ENCODE results near the gene CALM1. TPM values are rescaled to one million over a fixed set of nuclear protein-coding genes. Genes with fewer than 3 reads are reported as not detected.

The CALM1 gene
- total RNA-seq, 1 experiment from 2014 or later = 998 TPM

DNA sequence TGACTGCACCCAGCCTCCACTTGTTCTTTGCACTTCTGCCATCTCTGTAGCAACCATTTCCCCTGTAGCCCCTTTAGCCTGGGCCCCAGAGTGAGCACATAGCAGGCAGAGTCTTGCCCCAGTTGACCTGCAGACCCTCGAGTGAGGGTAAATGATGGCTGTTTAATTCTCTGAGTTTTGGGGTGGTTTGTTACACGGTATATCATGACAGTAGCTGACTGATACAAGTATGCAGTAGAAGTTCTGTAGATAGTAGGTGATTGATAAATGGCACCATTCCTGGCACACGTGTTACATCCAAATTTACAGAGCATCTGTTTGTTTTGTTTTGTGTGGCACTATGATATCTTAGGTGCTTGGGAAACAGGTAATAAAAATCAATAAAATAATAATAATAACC, 32.4 kb downstream of the CALM1 start:
- no TSS peak for BruUV-seq (replicated peaks)
- ChIA-PET POLR2A (ENCODE audit: low non-redundant PET) (no interaction called here), CTCF (no interaction called here)
- no peak overlapping the region for H3K27ac ChIP-seq (ENCODE audit: low read depth, low read length, poor library complexity, severe bottlenecking)
- no peaks in the 10 kb centered on the region for H3K36me3 ChIP-seq (ENCODE audit: insufficient read depth, low read length, poor library complexity, severe bottlenecking)
- no peak for DNase-seq (ENCODE audit: low spot score)
- TF ChIP-seq, protein P1, sequence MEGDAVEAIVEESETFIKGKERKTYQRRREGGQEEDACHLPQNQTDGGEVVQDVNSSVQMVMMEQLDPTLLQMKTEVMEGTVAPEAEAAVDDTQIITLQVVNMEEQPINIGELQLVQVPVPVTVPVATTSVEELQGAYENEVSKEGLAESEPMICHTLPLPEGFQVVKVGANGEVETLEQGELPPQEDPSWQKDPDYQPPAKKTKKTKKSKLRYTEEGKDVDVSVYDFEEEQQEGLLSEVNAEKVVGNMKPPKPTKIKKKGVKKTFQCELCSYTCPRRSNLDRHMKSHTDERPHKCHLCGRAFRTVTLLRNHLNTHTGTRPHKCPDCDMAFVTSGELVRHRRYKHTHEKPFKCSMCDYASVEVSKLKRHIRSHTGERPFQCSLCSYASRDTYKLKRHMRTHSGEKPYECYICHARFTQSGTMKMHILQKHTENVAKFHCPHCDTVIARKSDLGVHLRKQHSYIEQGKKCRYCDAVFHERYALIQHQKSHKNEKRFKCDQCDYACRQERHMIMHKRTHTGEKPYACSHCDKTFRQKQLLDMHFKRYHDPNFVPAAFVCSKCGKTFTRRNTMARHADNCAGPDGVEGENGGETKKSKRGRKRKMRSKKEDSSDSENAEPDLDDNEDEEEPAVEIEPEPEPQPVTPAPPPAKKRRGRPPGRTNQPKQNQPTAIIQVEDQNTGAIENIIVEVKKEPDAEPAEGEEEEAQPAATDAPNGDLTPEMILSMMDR (conservative IDR thresholded peaks at IDR 0.05; ENCODE audit: low read depth, low read length) = no peak
- TF ChIP-seq EZH2 (IDR thresholded peaks at IDR 0.05; ENCODE audit: borderline replicate concordance, low read depth, low read length, poor library complexity, severe bottlenecking) = no peak
- no peaks in the 10 kb centered on the region for H3K27me3 ChIP-seq (replicated peaks; ENCODE audit: insufficient read depth, low read depth, low read length, poor library complexity)
- intact Hi-C loops (cut with micrococcal nuclease; ENCODE audit: unreplicated experiment) = no loop called here
- no peak overlapping the region for H3K4me3 ChIP-seq (ENCODE audit: low read depth, low read length, poor library complexity, severe bottlenecking)
- no peaks in the 10 kb centered on the region for H3K4me1 ChIP-seq (ENCODE audit: insufficient read depth, low read length, poor library complexity, severe bottlenecking)
- no peaks in the 10 kb centered on the region for H3K9me3 ChIP-seq (ENCODE audit: low read depth, low read length, poor library complexity, severe bottlenecking)

GRCh38 chr14:90429754-90430153, 32.9 kb downstream of the CALM1 start:
- DNase-seq (ENCODE audit: low spot score) = no peak
- no peaks in the 10 kb centered on the region for H3K36me3 ChIP-seq (ENCODE audit: insufficient read depth, low read length, poor library complexity, severe bottlenecking)
- CTCF ChIA-PET = no interaction called here

DNA sequence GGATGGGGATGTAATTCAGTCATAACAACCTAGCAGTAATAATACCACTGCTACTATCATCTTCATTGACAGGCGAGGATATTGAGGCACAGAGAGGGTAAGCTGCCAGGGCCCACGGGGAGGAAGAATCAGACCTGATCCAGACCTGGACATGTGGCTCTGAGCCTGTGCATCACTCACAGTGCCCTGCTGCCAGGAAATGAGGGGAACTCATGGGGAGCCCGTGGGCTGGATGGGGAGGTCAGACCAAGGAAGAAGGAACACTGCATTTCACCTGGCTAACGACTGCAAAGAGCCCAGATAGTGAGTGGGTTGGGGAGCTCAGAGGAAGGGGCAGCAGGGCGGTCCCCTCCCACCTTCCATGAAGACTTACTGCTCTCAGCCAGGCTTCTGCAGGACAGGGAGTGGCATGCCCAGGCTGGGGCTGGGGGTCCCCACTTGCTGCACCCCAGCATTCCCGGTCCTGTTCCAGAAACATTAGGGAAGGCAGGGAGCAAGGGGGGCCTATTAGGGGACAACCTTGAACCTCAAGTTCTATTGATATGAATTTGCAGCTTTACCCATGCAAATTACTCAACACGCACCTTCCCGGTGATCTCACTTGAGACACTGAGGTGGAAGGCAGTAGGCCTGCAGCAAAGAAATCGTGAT, 37.7 kb downstream of the CALM1 start:
- intact Hi-C loops (cut with micrococcal nuclease; ENCODE audit: unreplicated experiment) = no loop called here
- H3K9me3 ChIP-seq (ENCODE audit: low read depth, low read length, poor library complexity, severe bottlenecking) = no peaks in the 10 kb centered on the region
- H3K27me3 ChIP-seq (replicated peaks; ENCODE audit: insufficient read depth, low read depth, low read length, poor library complexity) = no peaks in the 10 kb centered on the region
- H3K27ac ChIP-seq (ENCODE audit: low read depth, low read length, poor library complexity, severe bottlenecking) = no peak overlapping the region
- ChIA-PET CTCF (no interaction called here), POLR2A (ENCODE audit: low non-redundant PET) (no interaction called here)
- H3K4me3 ChIP-seq (ENCODE audit: low read depth, low read length, poor library complexity, severe bottlenecking) = no peak overlapping the region
- H3K4me1 ChIP-seq (ENCODE audit: insufficient read depth, low read length, poor library complexity, severe bottlenecking) = peaks cover 10% of the 10 kb centered on the region
- no peak for TF ChIP-seq EZH2 (IDR thresholded peaks at IDR 0.05; ENCODE audit: borderline replicate concordance, low read depth, low read length, poor library complexity, severe bottlenecking)
- TF ChIP-seq, protein P1 (conservative IDR thresholded peaks at IDR 0.05; ENCODE audit: low read depth, low read length) = no peak
- BruUV-seq (replicated peaks) = no TSS peak
- DNase-seq (ENCODE audit: low spot score) = no peak
- no peaks in the 10 kb centered on the region for H3K36me3 ChIP-seq (ENCODE audit: insufficient read depth, low read length, poor library complexity, severe bottlenecking)

More at GRCh38 chr14:90429754-90430153, 32.9 kb downstream of the CALM1 start:
- no peaks in the 10 kb centered on the region for H3K4me1 ChIP-seq (ENCODE audit: insufficient read depth, low read length, poor library complexity, severe bottlenecking)
- no peak overlapping the region for H3K4me3 ChIP-seq (ENCODE audit: low read depth, low read length, poor library complexity, severe bottlenecking)
- no peak overlapping the region for H3K27ac ChIP-seq (ENCODE audit: low read depth, low read length, poor library complexity, severe bottlenecking)
- intact Hi-C loops (cut with micrococcal nuclease; ENCODE audit: unreplicated experiment) = no loop called here
- no TSS peak for BruUV-seq (replicated peaks)
- no peaks in the 10 kb centered on the region for H3K9me3 ChIP-seq (ENCODE audit: low read depth, low read length, poor library complexity, severe bottlenecking)
- H3K27me3 ChIP-seq (replicated peaks; ENCODE audit: insufficient read depth, low read depth, low read length, poor library complexity) = no peaks in the 10 kb centered on the region
- POLR2A ChIA-PET (ENCODE audit: low non-redundant PET) = no interaction called here
- TF ChIP-seq EZH2 (IDR thresholded peaks at IDR 0.05; ENCODE audit: borderline replicate concordance, low read depth, low read length, poor library complexity, severe bottlenecking) = no peak
- TF ChIP-seq, protein P1 (conservative IDR thresholded peaks at IDR 0.05; ENCODE audit: low read depth, low read length) = no peak

Data from A673 (cell line).